Mesendoderm (in vitro differentiated cells): ENCODE results near the gene AKT2. TPM values are rescaled to one million over a fixed set of nuclear protein-coding genes. Genes with fewer than 3 reads are reported as not detected.
A peak's percentile ranks its signal among the peaks of the same experiment; 100 is the strongest.
"Not testable (repeated sequence)": the region's sequence is repeated elsewhere in the genome, so short reads cannot be mapped to it uniquely, and the experiment has no call there.

ENCODE experiments used
- DNase-seq: peaks from one replicate; pipeline ENCODE4 v3.0.0; 2013
- H2AK5ac ChIP-seq: 2 replicates; pipeline ENCODE4 v1.6.1; 2013; ENCODE audit warnings: low read length, inconsistent platforms
- H2BK120ac ChIP-seq: 2 replicates; pipeline ENCODE4 v1.6.1; 2013; ENCODE audit warnings: low read depth, mild to moderate bottlenecking, low read length, moderate library complexity, mixed read lengths
- H2BK15ac ChIP-seq: replicated peaks from 2 replicates; pipeline ENCODE4 v1.6.1; 2013; ENCODE audit warnings: low read depth, mild to moderate bottlenecking, moderate library complexity
- H2BK5ac ChIP-seq: 2 replicates; pipeline ENCODE4 v1.6.1; 2013; ENCODE audit warnings: low read length, inconsistent platforms
- H3K18ac ChIP-seq: 2 replicates; pipeline ENCODE4 v1.6.1; 2013; ENCODE audit warnings: mild to moderate bottlenecking, low read length, mixed read lengths
- H3K23ac ChIP-seq: one replicate; pipeline ENCODE4 v1.6.1; 2013; ENCODE audit warnings: low read length
- H3K27ac ChIP-seq: 2 replicates; pipeline ENCODE4 v1.5.1; 2013; ENCODE audit warnings: low read depth, mild to moderate bottlenecking, inconsistent platforms, low read length, moderate library complexity
- H3K27me3 ChIP-seq: 2 replicates; pipeline ENCODE4 v1.6.1; 2013; ENCODE audit warnings: low read length, control low read depth, mild to moderate bottlenecking, inconsistent platforms; ENCODE audit not compliant: insufficient read depth, poor library complexity
- H3K36me3 ChIP-seq: 2 replicates; pipeline ENCODE4 v1.6.1; 2013; ENCODE audit warnings: low read length, inconsistent platforms; ENCODE audit not compliant: control insufficient read depth, insufficient read depth
- H3K4ac ChIP-seq: one replicate; pipeline ENCODE4 v1.6.1; 2013; ENCODE audit warnings: low read depth, mild to moderate bottlenecking, low read length, moderate library complexity
- H3K4me1 ChIP-seq: 2 replicates; pipeline ENCODE4 v1.6.1; 2013; ENCODE audit warnings: low read depth, low read length, inconsistent platforms; ENCODE audit not compliant: control insufficient read depth
- H3K4me2 ChIP-seq: 2 replicates; pipeline ENCODE4 v1.6.1; 2013; ENCODE audit warnings: low read length
- H3K4me3 ChIP-seq: 2 replicates; pipeline ENCODE4 v1.5.1; 2013; ENCODE audit warnings: mild to moderate bottlenecking, low read length
- H3K56ac ChIP-seq: one replicate; pipeline ENCODE4 v1.6.1; 2013; ENCODE audit warnings: low read length
- H3K79me1 ChIP-seq: 2 replicates; pipeline ENCODE4 v1.6.1; 2013; ENCODE audit warnings: low read length, inconsistent platforms
- H3K79me2 ChIP-seq: 2 replicates; pipeline ENCODE4 v1.6.1; 2013; ENCODE audit warnings: mild to moderate bottlenecking, low read length; ENCODE audit not compliant: control insufficient read depth, insufficient read depth
- H3K9ac ChIP-seq: 2 replicates; pipeline ENCODE4 v1.6.1; 2013; ENCODE audit warnings: low read length, inconsistent platforms
- H4K5ac ChIP-seq: one replicate; pipeline ENCODE4 v1.6.1; 2013; ENCODE audit warnings: low read length
- H4K8ac ChIP-seq: one replicate; pipeline ENCODE4 v1.6.1; 2013; ENCODE audit warnings: low read depth, mild to moderate bottlenecking, control low read depth, low read length, moderate library complexity
- WGBS: extraction: QIAGEN DNeasy Blood & Tissue Kit; methylation state at CpG from one replicate; pipeline ENCODE4 v1.1.7; 2013; ENCODE audit warnings: low lambda C conversion rate, missing lambda C conversion rate; ENCODE audit not compliant: insufficient coverage; ENCODE audit errors: extremely low coverage; 5-methylcytosine and 5-hydroxymethylcytosine counted together
- polyA plus RNA-seq, 2 experiments: library from polyadenylated mRNA; stranded (reverse); fragments of 200-250 nt; gene quantifications; one replicate each; pipeline ENCODE4 v1.2.3, GENCODE V29; 2013

AKT2 gene
- 97.3 TPM for polyA plus RNA-seq (2013, experiment 1 of 2)
- polyA plus RNA-seq (2013, experiment 2 of 2), result 103 TPM

GRCh38 chr19:40284501-40285352 is at the start of gene AKT2:
TSS of gene AKT2 (minus strand) at chr19:40285345. CDS start at chr19:40265267, 20,078 bp downstream.
- peaks cover 24% of the 10 kb centered on the region for H3K79me1 ChIP-seq
- H4K8ac ChIP-seq, result no peak within 1 kb of the TSS
- no peak within 1 kb of the TSS for H2BK120ac ChIP-seq
- H3K27me3 ChIP-seq, result no peaks in the 10 kb centered on the region
- no peak within 1 kb of the TSS for H2BK15ac ChIP-seq
- H3K9ac ChIP-seq, result peak within 1 kb of the TSS; percentile 95
- H3K36me3 ChIP-seq, result peaks cover 2% of the 10 kb centered on the region
- peak within 1 kb of the TSS; percentile 94 for H3K4ac ChIP-seq
- H2BK5ac ChIP-seq, result peak within 1 kb of the TSS; percentile 69
- H2AK5ac ChIP-seq, result peak within 1 kb of the TSS; percentile 61
- no CpG with 5 or more reads among the region's 84 CpGs for WGBS
- peak; percentile 90 for DNase-seq
- peak within 1 kb of the TSS; percentile 96 for H3K56ac ChIP-seq
- peak within 1 kb of the TSS; percentile 97 for H3K27ac ChIP-seq
- peaks cover 8% of the 10 kb centered on the region for H3K4me1 ChIP-seq
- peak within 1 kb of the TSS; percentile 97 for H3K18ac ChIP-seq
- peaks cover 43% of the 10 kb centered on the region for H3K79me2 ChIP-seq
- peak within 1 kb of the TSS; percentile 39 for H3K23ac ChIP-seq
- peak within 1 kb of the TSS; percentile 87 for H3K4me2 ChIP-seq
- peak within 1 kb of the TSS; percentile 95 for H3K4me3 ChIP-seq
- H4K5ac ChIP-seq, result peak within 1 kb of the TSS; percentile 90

- not testable (repeated sequence) for H3K9ac ChIP-seq, H3K79me1 ChIP-seq, H3K56ac ChIP-seq, H2BK120ac ChIP-seq, H3K27me3 ChIP-seq, H3K18ac ChIP-seq, H4K5ac ChIP-seq, H3K4ac ChIP-seq, H3K4me2 ChIP-seq, H3K27ac ChIP-seq, H2BK15ac ChIP-seq, DNase-seq, H3K4me3 ChIP-seq, H3K36me3 ChIP-seq, H3K79me2 ChIP-seq, H4K8ac ChIP-seq, H3K23ac ChIP-seq, H3K4me1 ChIP-seq, H2AK5ac ChIP-seq, H2BK5ac ChIP-seq
- WGBS, result no CpG with 5 or more reads among the region's 6 CpGs
These were observed 47.9 kb upstream of the AKT2 start for GRCh38 chr19:40333083-40333482.

- Histone ChIP-seq H3K4me2 (no peak overlapping the region), H2AK5ac (no peak overlapping the region), H3K56ac (no peak overlapping the region), H3K4me1 (no peaks in the 10 kb centered on the region), H3K79me1 (no peaks in the 10 kb centered on the region), H3K23ac (no peak overlapping the region), H3K36me3 (peaks cover 7% of the 10 kb centered on the region), H3K18ac (no peak overlapping the region), H4K8ac (no peak overlapping the region), H2BK120ac (no peak overlapping the region), H2BK15ac (no peak overlapping the region), H3K4ac (no peak overlapping the region), H3K27ac (no peak overlapping the region), H4K5ac (no peak overlapping the region), H3K27me3 (no peaks in the 10 kb centered on the region), H3K79me2 (no peaks in the 10 kb centered on the region), H2BK5ac (no peak overlapping the region), H3K4me3 (no peak overlapping the region), H3K9ac (no peak overlapping the region)
- no peak for DNase-seq
- WGBS, result no CpG with 5 or more reads among the region's 6 CpGs
These were observed 47.5 kb upstream of the AKT2 start for GRCh38 chr19:40332669-40333068.

- Histone ChIP-seq H3K36me3 (peaks cover 7% of the 10 kb centered on the region), H2BK120ac (no peak overlapping the region), H4K8ac (no peak overlapping the region), H3K27me3 (no peaks in the 10 kb centered on the region), H3K79me2 (no peaks in the 10 kb centered on the region), H3K27ac (no peak overlapping the region), H3K4me3 (no peak overlapping the region), H3K4me2 (no peak overlapping the region), H3K56ac (no peak overlapping the region), H3K23ac (no peak overlapping the region), H4K5ac (no peak overlapping the region), H3K4me1 (no peaks in the 10 kb centered on the region), H3K4ac (no peak overlapping the region), H2BK5ac (no peak overlapping the region), H3K9ac (no peak overlapping the region), H3K18ac (no peak overlapping the region), H2BK15ac (no peak overlapping the region), H2AK5ac (no peak overlapping the region), H3K79me1 (no peaks in the 10 kb centered on the region)
- WGBS, result no CpG with 5 or more reads among the region's 5 CpGs
- DNase-seq, result no peak
These were observed 45.9 kb upstream of the AKT2 start for GRCh38 chr19:40331052-40331451.

- H2BK5ac ChIP-seq, result no peak overlapping the region
- H3K4me3 ChIP-seq, result no peak overlapping the region
- H2BK120ac ChIP-seq, result no peak overlapping the region
- H3K9ac ChIP-seq, result no peak overlapping the region
- no peak overlapping the region for H4K5ac ChIP-seq
- H3K27ac ChIP-seq, result no peak overlapping the region
- no peaks in the 10 kb centered on the region for H3K27me3 ChIP-seq
- no peaks in the 10 kb centered on the region for H3K4me1 ChIP-seq
- no peak overlapping the region for H3K23ac ChIP-seq
- no peak overlapping the region for H4K8ac ChIP-seq
- H3K18ac ChIP-seq, result no peak overlapping the region
- DNase-seq, result no peak
- H2BK15ac ChIP-seq, result no peak overlapping the region
- H2AK5ac ChIP-seq, result no peak overlapping the region
- no peak overlapping the region for H3K56ac ChIP-seq
- no peaks in the 10 kb centered on the region for H3K79me1 ChIP-seq
- H3K4ac ChIP-seq, result no peak overlapping the region
- no peaks in the 10 kb centered on the region for H3K79me2 ChIP-seq
- H3K36me3 ChIP-seq, result peaks cover 13% of the 10 kb centered on the region
- no peak overlapping the region for H3K4me2 ChIP-seq
- no CpG with 5 or more reads among the region's 14 CpGs for WGBS
These were observed 41.1 kb upstream of the AKT2 start for GRCh38 chr19:40326201-40326600.
